Transverse colon (tissue), 3 donors: Measurements from ENCODE around the gene UNC13A.

Experiments
- CTCF ChIP-seq, 5 experiments: fragments of 200-600 bp in 3 of 5; fragments of 450-650 bp in 2 of 5; sonication (generic) in 3 of 5; IDR thresholded peaks; 1 replicate in 2 of 5; 2 replicates in 3 of 5; pipeline ENCODE4 v1.5.1; 2016 to 2017; ENCODE audit warnings: antibody characterized with exemption in 5 of 5, inconsistent platforms in 3 of 5, mild to moderate bottlenecking in 2 of 5, moderate library complexity in 1 of 5
- EP300 ChIP-seq: sonication (generic); formaldehyde crosslinking; IDR thresholded peaks from one replicate; pipeline ENCODE4 v1.6.1; 2017; ENCODE audit warnings: antibody characterized with exemption, low read depth

DNA sequence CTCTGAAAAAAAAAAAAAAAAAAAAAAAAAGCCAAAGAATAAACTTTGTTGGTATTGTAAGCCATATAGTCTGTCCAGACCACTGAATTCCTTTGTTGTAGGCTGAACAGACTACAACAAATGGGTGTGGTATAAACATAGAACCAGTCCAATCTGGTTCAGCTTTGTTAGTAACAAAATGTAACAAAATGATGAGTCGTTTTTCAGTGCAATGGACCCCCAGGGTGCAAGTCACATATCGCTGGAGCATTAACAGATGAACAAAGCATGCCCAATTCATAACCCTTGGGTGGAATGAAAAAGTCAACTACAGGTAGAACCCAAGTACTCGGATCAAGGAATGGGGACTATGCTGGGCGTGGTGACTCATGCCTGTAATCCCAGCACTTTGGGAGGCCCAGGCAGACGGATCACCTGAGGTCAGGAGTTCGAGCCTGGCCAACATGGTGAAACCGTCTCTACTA is 49.6 kb upstream of the UNC13A start:
- no peak for TF ChIP-seq CTCF (IDR thresholded peaks at IDR 0.05)
- TF ChIP-seq EP300 = no peak
